Breast epithelium (tissue), 4 donors: ENCODE data around the gene ICAM2. TPM values are rescaled to one million over a fixed set of nuclear protein-coding genes. Genes with fewer than 3 reads are reported as not detected.
"Not testable (repeated sequence)": the region's sequence is repeated elsewhere in the genome, so short reads cannot be mapped to it uniquely, and the experiment has no call there.

Source experiments
- DNase-seq, 2 donors: peaks; one replicate each; pipeline ENCODE4 v3.0.0-alpha.2; 2019; ENCODE audit warnings: low spot score in 2 of 2
- H3K27ac ChIP-seq, 2 donors: fragments of 200-600 bp; sonication (generic) in 1 of 2; one replicate each; pipeline ENCODE4 v1.5.1; 2016 to 2019; ENCODE audit warnings: mild to moderate bottlenecking in 1 of 2
- H3K27me3 ChIP-seq, 2 donors: fragments of 200-600 bp; sonication (generic) in 1 of 2; one replicate each; pipeline versions ENCODE4 v1.5.1 to v1.6.0; 2017 to 2019; ENCODE audit warnings: control low read depth in 1 of 2, mild to moderate bottlenecking in 1 of 2
- H3K36me3 ChIP-seq: fragments of 200-600 bp; one replicate; pipeline ENCODE4 v1.5.1; 2019
- H3K4me1 ChIP-seq, 2 donors: fragments of 200-600 bp; sonication (generic); one replicate each; pipeline ENCODE4 v1.5.1; 2016 to 2019; ENCODE audit warnings: control low read depth in 1 of 2
- H3K4me3 ChIP-seq, 3 donors: fragments of 200-600 bp; sonication (generic); 1 replicate in 2 of 3; 2 replicates in 1 of 3; pipeline ENCODE4 v1.5.1; 2016 to 2019; ENCODE audit warnings: mild to moderate bottlenecking in 3 of 3, moderate library complexity in 2 of 3
- H3K9me3 ChIP-seq, 2 donors: fragments of 200-600 bp; sonication (generic) in 1 of 2; one replicate each; pipeline ENCODE4 v1.5.1; 2016 to 2019; ENCODE audit warnings: control low read depth in 1 of 2
- POLR2A ChIP-seq: fragments of 450-650 bp; IDR thresholded peaks from one replicate; pipeline ENCODE4 v1.6.1; 2016; ENCODE audit warnings: antibody characterized with exemption, mild to moderate bottlenecking, moderate library complexity
- POLR2AphosphoS5 ChIP-seq, 3 donors: sonication (generic); formaldehyde crosslinking; IDR thresholded peaks; one replicate each; pipeline ENCODE4 v1.6.1; 2017; ENCODE audit warnings: antibody characterized with exemption in 3 of 3
- intact Hi-C: fragments of 100-400 bp; cut with DNase I; formaldehyde crosslinking; loops from one replicate; pipeline ENCODE4 v1.15.1; 2023; ENCODE audit warnings: low total_unique reads
- total RNA-seq, 3 donors: library from RNA; depleted of rRNA; stranded (reverse); fragments of >200 nt; gene quantifications; one replicate each; pipeline ENCODE4 v1.1.0, GENCODE V29; 2016
- TF ChIP-seq, protein P1 (sequence below), 3 donors: fragments of 450-650 bp; IDR thresholded peaks; one replicate each; pipeline ENCODE4 v1.5.1; 2016 to 2017; ENCODE audit warnings: antibody characterized with exemption in 3 of 3, mild to moderate bottlenecking in 3 of 3, moderate library complexity in 3 of 3

ICAM2 gene
- total RNA-seq, 3 donors from 2014 or later = 26.1 to 106 (median 32.2) TPM

DNA sequence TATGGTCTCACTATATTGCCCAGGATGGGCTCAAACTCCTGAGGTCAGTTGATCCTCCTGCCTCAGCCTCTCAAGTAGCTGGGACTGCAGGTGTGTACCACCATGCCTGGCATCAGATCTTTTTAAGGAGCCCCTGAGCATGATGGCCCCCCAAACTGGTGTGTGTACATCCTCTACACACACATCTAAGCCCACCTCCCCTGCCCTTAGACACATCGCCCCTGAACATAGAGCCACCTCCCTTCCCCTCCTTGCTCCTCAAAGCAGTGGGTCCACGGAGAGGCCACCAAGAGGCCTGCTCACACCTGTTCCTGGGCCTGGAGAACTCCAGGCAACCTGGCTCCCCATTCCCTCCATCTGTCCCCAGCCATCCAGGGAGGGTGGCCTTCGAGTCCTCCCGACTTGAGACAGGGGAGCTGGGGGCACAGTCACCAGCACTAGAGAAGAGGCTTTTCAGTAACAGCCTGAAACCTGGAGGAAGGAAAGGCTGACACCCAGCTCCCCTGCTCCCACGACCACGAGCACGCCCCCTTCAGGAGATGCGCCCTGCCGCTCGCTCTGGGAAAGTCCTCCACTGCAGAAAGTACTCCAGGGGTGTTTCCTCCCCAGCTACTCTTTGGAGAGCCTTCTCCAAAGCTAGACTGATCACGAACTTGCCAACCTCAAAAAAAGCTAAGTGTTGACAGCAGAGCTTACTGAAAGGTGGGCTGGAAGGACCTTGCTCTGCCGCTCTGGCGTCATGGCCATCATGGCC is 34.9 kb downstream of the ICAM2 start:
- Histone ChIP-seq H3K36me3 (no peaks in the 10 kb centered on the region), H3K27me3 (peaks cover 0 to 7% of the 10 kb centered on the region in 2 donors), H3K9me3 (no peaks in the 10 kb centered on the region), H3K4me1 (peaks cover 3 to 7% of the 10 kb centered on the region in 2 donors), H3K4me3 (no peak overlapping the region), H3K27ac (peak overlapping the region; percentile 57 to 88)
- TF ChIP-seq, protein P1, sequence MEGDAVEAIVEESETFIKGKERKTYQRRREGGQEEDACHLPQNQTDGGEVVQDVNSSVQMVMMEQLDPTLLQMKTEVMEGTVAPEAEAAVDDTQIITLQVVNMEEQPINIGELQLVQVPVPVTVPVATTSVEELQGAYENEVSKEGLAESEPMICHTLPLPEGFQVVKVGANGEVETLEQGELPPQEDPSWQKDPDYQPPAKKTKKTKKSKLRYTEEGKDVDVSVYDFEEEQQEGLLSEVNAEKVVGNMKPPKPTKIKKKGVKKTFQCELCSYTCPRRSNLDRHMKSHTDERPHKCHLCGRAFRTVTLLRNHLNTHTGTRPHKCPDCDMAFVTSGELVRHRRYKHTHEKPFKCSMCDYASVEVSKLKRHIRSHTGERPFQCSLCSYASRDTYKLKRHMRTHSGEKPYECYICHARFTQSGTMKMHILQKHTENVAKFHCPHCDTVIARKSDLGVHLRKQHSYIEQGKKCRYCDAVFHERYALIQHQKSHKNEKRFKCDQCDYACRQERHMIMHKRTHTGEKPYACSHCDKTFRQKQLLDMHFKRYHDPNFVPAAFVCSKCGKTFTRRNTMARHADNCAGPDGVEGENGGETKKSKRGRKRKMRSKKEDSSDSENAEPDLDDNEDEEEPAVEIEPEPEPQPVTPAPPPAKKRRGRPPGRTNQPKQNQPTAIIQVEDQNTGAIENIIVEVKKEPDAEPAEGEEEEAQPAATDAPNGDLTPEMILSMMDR (IDR thresholded peaks at IDR 0.05) = no peak
- no peak for TF ChIP-seq POLR2A
- TF ChIP-seq POLR2AphosphoS5 (IDR thresholded peaks at IDR 0.05) = no peak
- intact Hi-C loops = no loop called here
- no peak for DNase-seq

DNA sequence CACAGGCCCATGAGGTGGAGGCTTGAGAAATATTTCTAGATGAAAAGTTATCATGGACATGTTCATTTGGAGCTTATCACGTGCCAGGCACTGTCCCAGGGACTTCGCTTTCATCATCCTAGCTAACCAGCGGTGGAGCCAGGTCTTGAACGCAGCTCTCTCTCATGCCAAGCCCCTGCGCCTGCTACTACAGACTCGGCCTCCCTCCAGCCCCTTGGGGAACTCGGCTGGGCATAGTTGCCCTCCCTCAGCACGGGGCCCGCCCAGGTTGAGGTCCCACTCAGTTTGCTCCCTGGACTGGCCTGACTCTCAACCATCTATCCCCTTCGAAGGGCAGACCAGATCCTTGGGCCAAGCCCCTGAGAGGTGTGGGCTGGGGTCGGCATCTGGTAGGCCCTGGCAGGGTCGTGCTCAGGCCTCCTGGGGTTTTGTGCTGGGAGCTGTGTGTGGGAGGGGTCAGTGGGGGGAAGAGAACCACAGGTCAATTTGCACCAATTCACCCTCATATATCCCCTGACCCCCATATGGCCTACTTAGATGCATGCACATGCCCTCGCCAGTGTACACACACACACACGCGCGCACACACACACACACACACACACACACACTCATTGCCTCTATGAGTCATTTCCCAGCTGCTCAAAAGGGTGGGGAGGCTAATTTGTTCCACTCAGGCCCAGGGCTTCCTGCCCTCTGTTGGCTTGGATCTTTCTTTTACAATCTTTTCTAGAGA is 35.6 kb downstream of the ICAM2 start:
- no peak for DNase-seq

GRCh38 chr17:63984236-63984635 is 36.2 kb downstream of the ICAM2 start:
- no peaks in the 10 kb centered on the region for H3K27me3 ChIP-seq
- intact Hi-C loops = no loop called here
- peaks cover 2 to 3% of the 10 kb centered on the region in 2 donors for H3K4me1 ChIP-seq
- no peak for DNase-seq
- TF ChIP-seq POLR2A (no peak), POLR2AphosphoS5 (IDR thresholded peaks at IDR 0.05) (no peak)
- TF ChIP-seq, protein P1 (IDR thresholded peaks at IDR 0.05) = no peak
- H3K27ac ChIP-seq = peak overlapping the region; percentile 26 to 88
- H3K9me3 ChIP-seq = no peaks in the 10 kb centered on the region
- H3K4me3 ChIP-seq = no peak overlapping the region
- no peaks in the 10 kb centered on the region for H3K36me3 ChIP-seq

More for the DNA sequence above, 35.6 kb downstream of the ICAM2 start:
- Histone ChIP-seq H3K36me3 (no peaks in the 10 kb centered on the region), H3K4me3 (no peak overlapping the region), H3K27me3 (no peaks in the 10 kb centered on the region), H3K9me3 (no peaks in the 10 kb centered on the region), H3K4me1 (peaks cover 3 to 5% of the 10 kb centered on the region in 2 donors), H3K27ac (peak overlapping the region; percentile 57 to 88)
- no peak for TF ChIP-seq POLR2A
- TF ChIP-seq POLR2AphosphoS5 (IDR thresholded peaks at IDR 0.05) = peak in 1 of 3 donors; percentile 47
- TF ChIP-seq, protein P1 (IDR thresholded peaks at IDR 0.05) = no peak
- intact Hi-C loops = no loop called here

- peak in 1 of 2 donors; percentile 55 for DNase-seq
- intact Hi-C loops = no loop called here
- TF ChIP-seq POLR2A = no peak
- Histone ChIP-seq H3K27ac (peak overlapping the region; percentile 26 to 88), H3K9me3 (no peaks in the 10 kb centered on the region), H3K27me3 (no peaks in the 10 kb centered on the region), H3K4me1 (peaks cover 0 to 3% of the 10 kb centered on the region in 2 donors), H3K36me3 (no peaks in the 10 kb centered on the region), H3K4me3 (no peak overlapping the region)
These were observed 37.1 kb downstream of the ICAM2 start for GRCh38 chr17:63983320-63983719.

DNA sequence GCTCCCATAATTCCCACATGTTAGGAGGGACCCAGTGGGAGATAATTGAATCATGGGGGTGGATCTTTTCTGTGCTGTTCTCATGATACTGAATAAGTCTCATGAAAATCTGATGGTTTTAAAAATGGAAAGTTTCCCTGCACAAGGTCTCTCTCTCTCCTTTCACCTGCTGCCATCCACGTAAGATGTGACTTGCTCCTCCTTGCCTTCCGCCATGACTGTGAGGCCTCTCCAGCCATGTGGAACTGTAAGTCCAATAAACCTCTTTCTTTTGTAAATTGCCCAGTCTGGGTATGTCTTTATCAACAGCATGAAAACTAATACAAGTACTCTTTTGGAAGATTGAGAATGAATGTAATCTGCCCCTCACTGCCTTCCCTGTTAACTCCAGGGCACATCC is 37.8 kb downstream of the ICAM2 start:
- intact Hi-C loops, H3K9me3 ChIP-seq, DNase-seq: not testable (repeated sequence)

More for the DNA sequence above, 37.8 kb downstream of the ICAM2 start:
- peak overlapping the region in 1 of 2 donors; percentile 88 for H3K27ac ChIP-seq
- H3K4me1 ChIP-seq, H3K27me3 ChIP-seq, H3K36me3 ChIP-seq, H3K4me3 ChIP-seq: not testable (repeated sequence)
